Stimulated activated CD8-positive, alpha-beta memory T cell treated with anti-CD3 and anti-CD28 coated beads, Interleukin-7, amount 100 ng/mL, for 4 hours (primary cell): ENCODE results near the gene EPHB2.

Source experiments
- DNase-seq, 2 donors: peaks; one replicate each; pipeline ENCODE4 v3.0.0-alpha.2; 2020; ENCODE audit warnings: low read depth in 2 of 2

The EPHB2 gene

GRCh38 chr1:22857661-22858060, 147.0 kb downstream of the EPHB2 start:
- no peak for DNase-seq

GRCh38 chr1:22860414-22860800, 149.8 kb downstream of the EPHB2 start:
- no peak for DNase-seq

GRCh38 chr1:22860883-22861385, 150.3 kb downstream of the EPHB2 start:
- no peak for DNase-seq

GRCh38 chr1:22861764-22862440, 151.3 kb downstream of the EPHB2 start:
- no peak for DNase-seq

GRCh38 chr1:22862752-22863151, 152.1 kb downstream of the EPHB2 start:
- no peak for DNase-seq

- DNase-seq, result no peak
These were observed 153.1 kb downstream of the EPHB2 start for GRCh38 chr1:22863766-22864165.

GRCh38 chr1:22864886-22865285, 154.2 kb downstream of the EPHB2 start:
- no peak for DNase-seq

- DNase-seq, result no peak
These were observed 155.1 kb downstream of the EPHB2 start for GRCh38 chr1:22865736-22866135.

GRCh38 chr1:22866868-22867267, 156.2 kb downstream of the EPHB2 start:
- no peak for DNase-seq

- DNase-seq, result no peak
These were observed 157.7 kb downstream of the EPHB2 start for GRCh38 chr1:22868331-22868730.

GRCh38 chr1:22869325-22869724, 158.7 kb downstream of the EPHB2 start:
- no peak for DNase-seq

GRCh38 chr1:22870201-22870871, 159.7 kb downstream of the EPHB2 start:
- DNase-seq, result no peak

- no peak for DNase-seq
These were observed 162.5 kb downstream of the EPHB2 start for GRCh38 chr1:22872981-22873664.

GRCh38 chr1:22874785-22875184, 164.1 kb downstream of the EPHB2 start:
- DNase-seq, result no peak

GRCh38 chr1:22875241-22875640, 164.6 kb downstream of the EPHB2 start:
- no peak for DNase-seq

GRCh38 chr1:22875841-22876240, 165.2 kb downstream of the EPHB2 start:
- DNase-seq, result no peak

- no peak for DNase-seq
These were observed 165.9 kb downstream of the EPHB2 start for GRCh38 chr1:22876359-22877111.

GRCh38 chr1:22877112-22877915, 166.7 kb downstream of the EPHB2 start:
- no peak for DNase-seq

GRCh38 chr1:22877980-22878379, 167.3 kb downstream of the EPHB2 start:
- DNase-seq, result no peak

GRCh38 chr1:22878626-22879025, 168.0 kb downstream of the EPHB2 start:
- DNase-seq, result no peak

- DNase-seq, result no peak
These were observed 168.8 kb downstream of the EPHB2 start for GRCh38 chr1:22879445-22879844.
